Measurements from ENCODE around the gene TMEM54.

The TMEM54 gene

GRCh38 chr1:32891630-32892029 is 9.6 kb downstream of the TMEM54 start:
- TF ChIP-seq EZH2phosphoT487 (conservative IDR thresholded peaks at IDR 0.05; ENCODE audit: low read length) = no peak
- TF ChIP-seq, protein P1, sequence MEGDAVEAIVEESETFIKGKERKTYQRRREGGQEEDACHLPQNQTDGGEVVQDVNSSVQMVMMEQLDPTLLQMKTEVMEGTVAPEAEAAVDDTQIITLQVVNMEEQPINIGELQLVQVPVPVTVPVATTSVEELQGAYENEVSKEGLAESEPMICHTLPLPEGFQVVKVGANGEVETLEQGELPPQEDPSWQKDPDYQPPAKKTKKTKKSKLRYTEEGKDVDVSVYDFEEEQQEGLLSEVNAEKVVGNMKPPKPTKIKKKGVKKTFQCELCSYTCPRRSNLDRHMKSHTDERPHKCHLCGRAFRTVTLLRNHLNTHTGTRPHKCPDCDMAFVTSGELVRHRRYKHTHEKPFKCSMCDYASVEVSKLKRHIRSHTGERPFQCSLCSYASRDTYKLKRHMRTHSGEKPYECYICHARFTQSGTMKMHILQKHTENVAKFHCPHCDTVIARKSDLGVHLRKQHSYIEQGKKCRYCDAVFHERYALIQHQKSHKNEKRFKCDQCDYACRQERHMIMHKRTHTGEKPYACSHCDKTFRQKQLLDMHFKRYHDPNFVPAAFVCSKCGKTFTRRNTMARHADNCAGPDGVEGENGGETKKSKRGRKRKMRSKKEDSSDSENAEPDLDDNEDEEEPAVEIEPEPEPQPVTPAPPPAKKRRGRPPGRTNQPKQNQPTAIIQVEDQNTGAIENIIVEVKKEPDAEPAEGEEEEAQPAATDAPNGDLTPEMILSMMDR (IDR thresholded peaks at IDR 0.05; ENCODE audit: insufficient read depth, low read length, poor library complexity, severe bottlenecking) = no peak
- Histone ChIP-seq H3K9me2 (replicated peaks; ENCODE audit: insufficient read depth, low read length) (no peaks in the 10 kb centered on the region), H3K4me2 (ENCODE audit: low read depth, low read length, poor library complexity, severe bottlenecking) (no peak overlapping the region), H3K4me3 (ENCODE audit: insufficient read depth, low read length, poor library complexity, severe bottlenecking) (no peak overlapping the region), H2AFZ (ENCODE audit: low read depth, low read length, severe bottlenecking) (no peak overlapping the region), H3K79me2 (ENCODE audit: insufficient read depth, low read length) (no peaks in the 10 kb centered on the region), H3K27ac (ENCODE audit: low read depth, low read length) (no peak overlapping the region), H3F3A (ENCODE audit: insufficient read depth) (no peaks in the 10 kb centered on the region), H3K36me3 (ENCODE audit: low read length) (no peaks in the 10 kb centered on the region), H3K27me3 (ENCODE audit: low read length) (no peaks in the 10 kb centered on the region), H4K20me1 (ENCODE audit: low read depth, low read length) (no peaks in the 10 kb centered on the region), H3K9me3 (ENCODE audit: insufficient read depth, low read length) (no peaks in the 10 kb centered on the region), H3K9ac (ENCODE audit: low read length) (no peak overlapping the region)

- Histone ChIP-seq H3K9me2 (replicated peaks; ENCODE audit: insufficient read depth, low read length) (no peaks in the 10 kb centered on the region), H3K9me3 (ENCODE audit: insufficient read depth, low read length) (no peaks in the 10 kb centered on the region), H3F3A (ENCODE audit: insufficient read depth) (no peaks in the 10 kb centered on the region), H2AFZ (ENCODE audit: low read depth, low read length, severe bottlenecking) (no peak overlapping the region), H3K9ac (ENCODE audit: low read length) (no peak overlapping the region), H3K4me2 (ENCODE audit: low read depth, low read length, poor library complexity, severe bottlenecking) (no peak overlapping the region), H3K79me2 (ENCODE audit: insufficient read depth, low read length) (no peaks in the 10 kb centered on the region), H3K27ac (ENCODE audit: low read depth, low read length) (no peak overlapping the region), H4K20me1 (ENCODE audit: low read depth, low read length) (no peaks in the 10 kb centered on the region), H3K27me3 (ENCODE audit: low read length) (no peaks in the 10 kb centered on the region), H3K4me3 (ENCODE audit: insufficient read depth, low read length, poor library complexity, severe bottlenecking) (no peak overlapping the region), H3K36me3 (ENCODE audit: low read length) (no peaks in the 10 kb centered on the region)
- TF ChIP-seq, protein P1 (IDR thresholded peaks at IDR 0.05; ENCODE audit: insufficient read depth, low read length, poor library complexity, severe bottlenecking) = no peak
- no peak for TF ChIP-seq EZH2phosphoT487 (conservative IDR thresholded peaks at IDR 0.05; ENCODE audit: low read length)
These were observed 10.0 kb downstream of the TMEM54 start for GRCh38 chr1:32891241-32891570.

- no peak overlapping the region for H2AFZ ChIP-seq (ENCODE audit: low read depth, low read length, severe bottlenecking)
- no peaks in the 10 kb centered on the region for H3K27me3 ChIP-seq (ENCODE audit: low read length)
- H3K9ac ChIP-seq (ENCODE audit: low read length) = no peak overlapping the region
- H3K9me2 ChIP-seq (replicated peaks; ENCODE audit: insufficient read depth, low read length) = no peaks in the 10 kb centered on the region
- H3K36me3 ChIP-seq (ENCODE audit: low read length) = no peaks in the 10 kb centered on the region
- no peak overlapping the region for H3K4me3 ChIP-seq (ENCODE audit: insufficient read depth, low read length, poor library complexity, severe bottlenecking)
- H3K9me3 ChIP-seq (ENCODE audit: insufficient read depth, low read length) = no peaks in the 10 kb centered on the region
- no peaks in the 10 kb centered on the region for H4K20me1 ChIP-seq (ENCODE audit: low read depth, low read length)
- H3K4me2 ChIP-seq (ENCODE audit: low read depth, low read length, poor library complexity, severe bottlenecking) = no peak overlapping the region
- H3K27ac ChIP-seq (ENCODE audit: low read depth, low read length) = no peak overlapping the region
- H3F3A ChIP-seq (ENCODE audit: insufficient read depth) = no peaks in the 10 kb centered on the region
- no peaks in the 10 kb centered on the region for H3K79me2 ChIP-seq (ENCODE audit: insufficient read depth, low read length)
- TF ChIP-seq, protein P1 (IDR thresholded peaks at IDR 0.05; ENCODE audit: insufficient read depth, low read length, poor library complexity, severe bottlenecking) = no peak
- TF ChIP-seq EZH2phosphoT487 (conservative IDR thresholded peaks at IDR 0.05; ENCODE audit: low read length) = no peak
These were observed 10.5 kb downstream of the TMEM54 start for GRCh38 chr1:32890516-32891240.
